DND-41 (cell line): ENCODE results near the gene FOXO3.

Source experiments
- CTCF ChIP-seq: IDR thresholded peaks from 2 replicates; pipeline ENCODE4 v1.5.1; 2012; ENCODE audit warnings: borderline replicate concordance, low read length, moderate library complexity, mild to moderate bottlenecking; ENCODE audit not compliant: poor library complexity, severe bottlenecking; ENCODE audit errors: extremely low read depth
- EZH2 ChIP-seq: IDR thresholded peaks from 3 replicates; pipeline ENCODE4 v1.6.1; 2012; ENCODE audit warnings: borderline replicate concordance, low read depth, mild to moderate bottlenecking, moderate library complexity, low read length, inconsistent platforms; ENCODE audit not compliant: severe bottlenecking

DNA sequence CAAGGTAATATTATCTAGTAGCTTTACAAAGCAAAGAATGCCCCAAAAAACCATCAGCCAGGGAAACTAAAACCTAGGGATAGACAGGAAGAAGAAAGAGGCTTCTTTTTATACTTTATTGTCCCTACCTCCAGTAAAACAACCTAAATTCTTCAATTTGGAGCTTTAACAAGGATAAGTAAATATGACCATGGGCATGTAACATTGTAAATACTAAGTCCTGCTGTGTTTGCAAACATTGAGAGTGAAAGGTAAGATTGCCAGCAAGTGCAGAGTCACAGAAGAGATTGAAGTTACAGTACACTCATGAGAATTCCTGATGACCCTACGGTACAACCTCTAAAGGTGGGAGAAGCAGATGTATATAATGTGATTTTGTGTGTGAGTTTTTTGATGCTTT, 117.2 kb downstream of the FOXO3 start:
- TF ChIP-seq CTCF (no peak), EZH2 (no peak)
